ENCODE measurements around the gene SLC50A1.

Gene SLC50A1

GRCh38 chr1:155135415-155136028 lies at the start of gene SLC50A1:
Gene SLC50A1, plus strand, starts transcription at chr1:155135852. Its CDS starts 60 bp downstream, at chr1:155135912.
- DNase-seq (ENCODE audit: low read depth): peak; percentile 97
- Histone ChIP-seq H3K36me3 (ENCODE audit: control insufficient read depth, insufficient read depth, low read length, severe bottlenecking) (peaks cover 22% of the 10 kb centered on the region), H3K9me3 (ENCODE audit: control insufficient read depth, low read length) (no peaks in the 10 kb centered on the region), H3K27me3 (replicated peaks; ENCODE audit: control insufficient read depth, insufficient read depth, low read length) (no peaks in the 10 kb centered on the region), H3K4me1 (ENCODE audit: control insufficient read depth, insufficient read depth, low read length) (peaks cover 26% of the 10 kb centered on the region), H3K4me3 (ENCODE audit: low read length) (peak within 1 kb of the TSS; percentile 98), H3K9ac (ENCODE audit: low read length) (peak within 1 kb of the TSS; percentile 98)

DNA sequence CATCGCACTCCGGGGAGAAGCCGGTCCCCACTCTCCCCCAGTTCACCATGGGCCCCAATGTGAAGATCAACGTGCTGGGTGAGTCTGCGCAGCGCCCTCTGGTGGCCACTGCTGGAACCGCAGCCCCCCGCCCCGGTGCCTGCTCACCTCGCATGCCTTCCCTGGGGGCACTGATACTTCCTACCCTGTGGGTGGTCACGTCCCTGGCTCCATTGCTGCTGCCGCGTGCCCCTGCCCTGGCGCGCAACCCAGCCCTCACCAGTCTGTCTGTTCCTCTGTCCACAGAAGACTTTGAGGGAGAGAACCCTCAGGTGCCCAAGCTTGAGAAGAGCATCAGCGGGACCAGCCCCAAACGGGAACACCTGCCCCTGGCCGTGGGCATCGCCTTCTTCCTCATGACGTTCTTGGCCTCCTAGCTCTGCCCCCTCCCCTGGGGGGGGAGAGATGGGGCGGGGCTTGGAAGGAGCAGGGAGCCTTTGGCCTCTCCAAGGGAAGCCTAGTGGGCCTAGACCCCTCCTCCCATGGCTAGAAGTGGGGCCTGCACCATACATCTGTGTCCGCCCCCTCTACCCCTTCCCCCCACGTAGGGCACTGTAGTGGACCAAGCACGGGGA lies 49.4 kb upstream of the SLC50A1 start:
- Histone ChIP-seq H3K27me3 (replicated peaks; ENCODE audit: control insufficient read depth, insufficient read depth, low read length) (peaks cover 30% of the 10 kb centered on the region), H3K4me1 (ENCODE audit: control insufficient read depth, insufficient read depth, low read length) (peaks cover 20% of the 10 kb centered on the region), H3K9ac (ENCODE audit: low read length) (no peak overlapping the region), H3K36me3 (ENCODE audit: control insufficient read depth, insufficient read depth, low read length, severe bottlenecking) (no peaks in the 10 kb centered on the region), H3K9me3 (ENCODE audit: control insufficient read depth, low read length) (no peaks in the 10 kb centered on the region), H3K4me3 (ENCODE audit: low read length) (no peak overlapping the region)
- peak; percentile 74 for DNase-seq (ENCODE audit: low read depth)

- Histone ChIP-seq H3K4me3 (ENCODE audit: low read length) (no peak overlapping the region), H3K36me3 (ENCODE audit: control insufficient read depth, insufficient read depth, low read length, severe bottlenecking) (no peaks in the 10 kb centered on the region), H3K4me1 (ENCODE audit: control insufficient read depth, insufficient read depth, low read length) (peaks cover 21% of the 10 kb centered on the region), H3K9ac (ENCODE audit: low read length) (no peak overlapping the region), H3K9me3 (ENCODE audit: control insufficient read depth, low read length) (no peaks in the 10 kb centered on the region), H3K27me3 (replicated peaks; ENCODE audit: control insufficient read depth, insufficient read depth, low read length) (peaks cover 31% of the 10 kb centered on the region)
- DNase-seq (ENCODE audit: low read depth): no peak
Observed at GRCh38 chr1:155086856-155087535, 48.7 kb upstream of the SLC50A1 start.

DNA sequence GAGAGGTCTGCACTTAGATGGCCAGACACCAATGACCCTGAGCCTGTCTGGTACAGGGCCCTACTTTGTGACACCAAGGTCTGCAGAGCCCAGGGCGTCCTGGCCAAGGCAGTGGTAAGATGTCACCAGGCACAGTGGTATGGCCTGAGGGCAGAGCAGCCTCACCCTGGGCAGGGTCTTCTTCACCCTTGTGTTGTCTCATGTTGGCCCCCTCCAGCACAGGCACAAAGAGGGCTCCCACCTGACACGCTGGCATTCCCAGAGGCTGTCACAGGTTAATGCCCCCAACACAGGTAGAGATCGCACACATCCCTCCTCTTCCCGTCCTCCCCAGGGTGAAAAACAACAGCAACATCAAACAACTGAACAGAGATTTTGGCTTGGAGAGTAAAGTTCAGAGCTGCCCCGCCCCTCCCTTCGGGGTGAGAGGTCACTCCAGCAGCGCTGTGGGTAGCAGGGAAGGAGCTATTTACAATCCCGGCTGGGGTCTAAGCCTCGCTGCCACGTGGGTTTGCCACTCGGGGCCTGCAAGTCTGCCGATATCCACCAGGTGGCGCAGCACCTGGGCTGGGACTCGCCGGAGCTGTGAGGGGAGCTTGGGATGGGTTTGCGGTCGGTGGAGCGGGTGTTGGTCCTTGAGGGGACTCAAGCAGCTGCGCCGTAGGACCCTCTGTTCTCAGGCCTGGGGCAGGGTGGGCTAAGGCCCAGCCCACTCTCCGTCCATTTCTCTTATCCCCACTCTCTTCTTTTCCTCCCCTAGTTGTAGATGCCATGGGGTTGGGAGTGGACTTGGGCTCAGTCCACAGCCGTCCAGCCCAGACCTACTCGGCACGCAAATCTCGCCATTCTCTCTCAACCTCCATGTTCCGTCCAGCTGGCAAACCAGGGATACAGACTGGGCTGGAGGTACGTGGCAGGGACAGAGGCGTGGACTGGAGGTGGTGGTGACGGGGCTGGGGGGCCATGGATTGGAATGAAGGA lies 44.3 kb upstream of the SLC50A1 start:
- no peak overlapping the region for H3K4me3 ChIP-seq (ENCODE audit: low read length)
- no peaks in the 10 kb centered on the region for H3K9me3 ChIP-seq (ENCODE audit: control insufficient read depth, low read length)
- H3K9ac ChIP-seq (ENCODE audit: low read length): peak overlapping the region; percentile 53
- DNase-seq (ENCODE audit: low read depth): peak; percentile 90
- peaks cover 10% of the 10 kb centered on the region for H3K4me1 ChIP-seq (ENCODE audit: control insufficient read depth, insufficient read depth, low read length)
- H3K27me3 ChIP-seq (replicated peaks; ENCODE audit: control insufficient read depth, insufficient read depth, low read length): peaks cover 25% of the 10 kb centered on the region
- no peaks in the 10 kb centered on the region for H3K36me3 ChIP-seq (ENCODE audit: control insufficient read depth, insufficient read depth, low read length, severe bottlenecking)

DNA sequence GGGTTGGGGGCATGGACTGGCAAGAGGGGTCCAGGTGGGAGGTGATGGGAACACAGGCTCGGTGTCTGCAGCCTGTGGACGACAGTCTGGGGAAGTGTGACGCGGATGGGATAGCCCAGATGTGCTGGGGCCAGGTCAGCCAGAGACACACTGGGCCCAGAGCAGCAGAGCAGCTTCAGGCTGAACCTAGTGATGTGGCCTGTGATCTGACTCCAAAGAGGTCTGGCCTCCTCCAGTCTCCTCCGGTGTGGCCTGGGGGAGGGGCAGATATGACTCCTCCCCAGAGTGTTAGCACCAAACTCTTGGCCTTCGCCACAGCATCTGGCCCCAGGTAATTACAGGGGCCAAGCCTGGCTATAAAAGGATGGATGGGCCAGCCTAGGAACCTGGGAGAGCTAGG lies 43.5 kb upstream of the SLC50A1 start:
- Histone ChIP-seq H3K36me3 (ENCODE audit: control insufficient read depth, insufficient read depth, low read length, severe bottlenecking) (no peaks in the 10 kb centered on the region), H3K4me3 (ENCODE audit: low read length) (no peak overlapping the region), H3K4me1 (ENCODE audit: control insufficient read depth, insufficient read depth, low read length) (peaks cover 10% of the 10 kb centered on the region), H3K9me3 (ENCODE audit: control insufficient read depth, low read length) (no peaks in the 10 kb centered on the region), H3K27me3 (replicated peaks; ENCODE audit: control insufficient read depth, insufficient read depth, low read length) (peaks cover 27% of the 10 kb centered on the region), H3K9ac (ENCODE audit: low read length) (no peak overlapping the region)
- no peak for DNase-seq (ENCODE audit: low read depth)

DNA sequence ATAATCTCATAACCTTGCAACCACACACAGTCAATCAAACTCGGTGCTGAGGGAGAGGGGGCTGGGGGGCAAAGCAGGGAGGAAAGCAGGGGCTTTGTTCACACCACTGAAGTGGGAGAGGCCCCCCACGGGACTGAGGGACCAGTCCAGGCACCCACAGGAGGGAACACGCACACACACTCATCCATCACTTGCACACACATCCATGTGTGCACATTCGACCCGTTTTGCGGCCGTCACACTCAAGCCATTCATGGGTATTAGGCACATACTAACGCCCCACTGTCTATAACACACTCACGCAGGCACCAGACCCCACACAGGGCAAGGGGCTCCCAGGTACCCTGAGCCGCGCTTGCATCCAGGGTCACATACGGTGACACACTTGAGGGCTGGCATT lies 43.0 kb upstream of the SLC50A1 start:
- DNase-seq (ENCODE audit: low read depth): no peak

GRCh38 chr1:155093911-155094621 lies 41.6 kb upstream of the SLC50A1 start:
- no peaks in the 10 kb centered on the region for H3K36me3 ChIP-seq (ENCODE audit: control insufficient read depth, insufficient read depth, low read length, severe bottlenecking)
- H3K9me3 ChIP-seq (ENCODE audit: control insufficient read depth, low read length): no peaks in the 10 kb centered on the region
- H3K9ac ChIP-seq (ENCODE audit: low read length): peak overlapping the region; percentile 3
- H3K4me1 ChIP-seq (ENCODE audit: control insufficient read depth, insufficient read depth, low read length): peaks cover 10% of the 10 kb centered on the region
- peaks cover 33% of the 10 kb centered on the region for H3K27me3 ChIP-seq (replicated peaks; ENCODE audit: control insufficient read depth, insufficient read depth, low read length)
- DNase-seq (ENCODE audit: low read depth): peak; percentile 65
- no peak overlapping the region for H3K4me3 ChIP-seq (ENCODE audit: low read length)

More for the DNA sequence above, 43.0 kb upstream of the SLC50A1 start:
- Histone ChIP-seq H3K4me1 (ENCODE audit: control insufficient read depth, insufficient read depth, low read length) (peaks cover 10% of the 10 kb centered on the region), H3K36me3 (ENCODE audit: control insufficient read depth, insufficient read depth, low read length, severe bottlenecking) (no peaks in the 10 kb centered on the region), H3K9me3 (ENCODE audit: control insufficient read depth, low read length) (no peaks in the 10 kb centered on the region), H3K27me3 (replicated peaks; ENCODE audit: control insufficient read depth, insufficient read depth, low read length) (peaks cover 29% of the 10 kb centered on the region), H3K9ac (ENCODE audit: low read length) (no peak overlapping the region), H3K4me3 (ENCODE audit: low read length) (no peak overlapping the region)

GRCh38 chr1:155094622-155094948 lies 41.1 kb upstream of the SLC50A1 start:
- no peaks in the 10 kb centered on the region for H3K36me3 ChIP-seq (ENCODE audit: control insufficient read depth, insufficient read depth, low read length, severe bottlenecking)
- H3K4me3 ChIP-seq (ENCODE audit: low read length): no peak overlapping the region
- no peak overlapping the region for H3K9ac ChIP-seq (ENCODE audit: low read length)
- no peak for DNase-seq (ENCODE audit: low read depth)
- no peaks in the 10 kb centered on the region for H3K9me3 ChIP-seq (ENCODE audit: control insufficient read depth, low read length)
- peaks cover 33% of the 10 kb centered on the region for H3K27me3 ChIP-seq (replicated peaks; ENCODE audit: control insufficient read depth, insufficient read depth, low read length)
- H3K4me1 ChIP-seq (ENCODE audit: control insufficient read depth, insufficient read depth, low read length): peaks cover 10% of the 10 kb centered on the region

DNA sequence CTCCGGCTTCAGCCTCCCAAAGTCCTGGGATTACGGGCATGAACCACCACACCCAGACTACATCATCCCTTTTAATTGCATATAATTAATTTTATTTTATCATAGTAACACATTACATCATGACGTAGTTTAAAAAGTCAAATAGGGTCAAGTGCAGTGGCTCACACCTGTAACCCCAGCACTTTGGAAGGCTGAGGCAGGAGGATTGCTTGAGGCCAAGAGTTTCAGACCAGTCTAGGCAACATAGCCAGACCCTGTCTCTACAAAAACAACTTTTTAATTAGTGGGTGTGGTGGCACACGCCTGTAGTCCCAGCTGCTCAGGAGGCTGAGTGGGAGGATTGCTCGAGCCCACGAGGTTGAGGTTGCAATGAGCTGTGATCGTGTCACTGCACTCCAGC lies 36.3 kb upstream of the SLC50A1 start:
- Histone ChIP-seq H3K36me3 (ENCODE audit: control insufficient read depth, insufficient read depth, low read length, severe bottlenecking) (no peaks in the 10 kb centered on the region), H3K9ac (ENCODE audit: low read length) (no peak overlapping the region), H3K4me3 (ENCODE audit: low read length) (no peak overlapping the region), H3K4me1 (ENCODE audit: control insufficient read depth, insufficient read depth, low read length) (peaks cover 9% of the 10 kb centered on the region), H3K9me3 (ENCODE audit: control insufficient read depth, low read length) (no peaks in the 10 kb centered on the region), H3K27me3 (replicated peaks; ENCODE audit: control insufficient read depth, insufficient read depth, low read length) (peaks cover 18% of the 10 kb centered on the region)
- DNase-seq (ENCODE audit: low read depth): no peak

DNA sequence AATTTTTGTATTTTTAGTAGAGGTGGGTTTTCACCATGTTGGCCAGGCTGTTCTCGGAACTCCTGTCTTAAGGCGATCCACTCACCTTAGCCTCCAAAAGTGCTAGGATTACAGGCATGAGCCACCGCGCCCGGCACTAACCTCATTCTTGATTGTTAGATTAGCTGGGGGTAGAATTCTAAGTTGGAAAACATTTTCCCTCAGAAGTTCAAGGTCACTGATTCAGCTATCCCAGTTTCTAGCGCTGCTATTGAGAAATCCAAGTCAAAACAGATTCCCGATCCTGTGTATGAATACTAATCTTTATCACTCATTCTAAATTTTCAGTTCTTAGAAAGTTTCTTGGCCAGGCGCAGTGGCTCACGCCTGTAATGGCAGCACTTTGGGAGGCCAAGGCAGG lies 32.3 kb upstream of the SLC50A1 start:
- Histone ChIP-seq H3K9ac (ENCODE audit: low read length) (no peak overlapping the region), H3K4me3 (ENCODE audit: low read length) (no peak overlapping the region), H3K4me1 (ENCODE audit: control insufficient read depth, insufficient read depth, low read length) (peaks cover 36% of the 10 kb centered on the region), H3K9me3 (ENCODE audit: control insufficient read depth, low read length) (no peaks in the 10 kb centered on the region), H3K36me3 (ENCODE audit: control insufficient read depth, insufficient read depth, low read length, severe bottlenecking) (no peaks in the 10 kb centered on the region), H3K27me3 (replicated peaks; ENCODE audit: control insufficient read depth, insufficient read depth, low read length) (peaks cover 12% of the 10 kb centered on the region)
- no peak for DNase-seq (ENCODE audit: low read depth)

Measured in adipocyte (in vitro differentiated cells).